Tibial artery (tissue), 4 donors: Measurements from ENCODE around the gene PPBP.
"Not testable (repeated sequence)": the region's sequence is repeated elsewhere in the genome, so short reads cannot be mapped to it uniquely, and the experiment has no call there.

Experiments
- DNase-seq, 2 donors: peaks; one replicate each; pipeline ENCODE4 v3.0.0-alpha.2; 2019
- H3K27ac ChIP-seq, 2 donors: fragments of 200-600 bp; sonication (generic) in 1 of 2; 1 replicate in 1 of 2; 2 replicates in 1 of 2; pipeline ENCODE4 v1.5.1; 2018 to 2019; ENCODE audit warnings: mild to moderate bottlenecking in 1 of 2
- H3K27me3 ChIP-seq, 2 donors: fragments of 200-600 bp; sonication (generic) in 1 of 2; one replicate each; pipeline versions ENCODE4 v1.5.1 to v1.6.0; 2016 to 2019
- H3K36me3 ChIP-seq, 3 donors: fragments of 200-600 bp; sonication (generic) in 2 of 3; one replicate each; pipeline ENCODE4 v1.5.1; 2016 to 2019; ENCODE audit warnings: mild to moderate bottlenecking in 2 of 3
- H3K4me1 ChIP-seq, 4 donors: fragments of 200-600 bp; sonication (generic) in 2 of 4; 1 replicate in 3 of 4; 2 replicates in 1 of 4; pipeline ENCODE4 v1.5.1; 2016 to 2019
- H3K4me3 ChIP-seq, 2 donors: fragments of 200-600 bp; sonication (generic) in 1 of 2; 1 replicate in 1 of 2; 2 replicates in 1 of 2; pipeline ENCODE4 v1.5.1; 2018 to 2019; ENCODE audit warnings: mild to moderate bottlenecking in 2 of 2
- H3K9me3 ChIP-seq, 3 donors: fragments of 200-600 bp; sonication (generic) in 1 of 3; one replicate each; pipeline ENCODE4 v1.5.1; 2016 to 2019
- CTCF ChIP-seq, 2 experiments: fragments of 200-600 bp in 1 of 2; fragments of 450-650 bp in 1 of 2; IDR thresholded peaks; one replicate each; pipeline ENCODE4 v1.5.1; 2017 to 2019; ENCODE audit warnings: antibody characterized with exemption in 2 of 2, mild to moderate bottlenecking in 1 of 2, moderate library complexity in 1 of 2
- intact Hi-C: fragments of 100-400 bp; cut with DNase I; formaldehyde crosslinking; loops from one replicate; pipeline ENCODE4 v1.15.0; 2023; ENCODE audit warnings: low total_unique reads

PPBP gene

GRCh38 chr4:73984736-73985527 lies 3.1 kb downstream of the PPBP start:
- H3K27me3 ChIP-seq: no peaks in the 10 kb centered on the region
- peaks cover 0 to 13% (median 8%) of the 10 kb centered on the region in 4 donors for H3K4me1 ChIP-seq
- H3K27ac ChIP-seq: no peak overlapping the region
- intact Hi-C loops: no loop called here
- no peak for TF ChIP-seq CTCF (IDR thresholded peaks at IDR 0.05)
- no peak overlapping the region for H3K4me3 ChIP-seq
- H3K9me3 ChIP-seq: no peaks in the 10 kb centered on the region
- no peak for DNase-seq
- no peaks in the 10 kb centered on the region for H3K36me3 ChIP-seq

GRCh38 chr4:73981175-73981574 lies 6.8 kb downstream of the PPBP start:
- H3K36me3 ChIP-seq, intact Hi-C loops, H3K27me3 ChIP-seq, DNase-seq, H3K27ac ChIP-seq, H3K9me3 ChIP-seq, H3K4me3 ChIP-seq: not testable (repeated sequence)
- peaks cover 0 to 31% (median 11%) of the 10 kb centered on the region in 4 donors for H3K4me1 ChIP-seq

GRCh38 chr4:73979407-73979957 lies 8.5 kb downstream of the PPBP start:
- Histone ChIP-seq H3K27ac (no peak overlapping the region), H3K4me1 (peaks cover 0 to 31% (median 11%) of the 10 kb centered on the region in 4 donors), H3K36me3 (no peaks in the 10 kb centered on the region), H3K9me3 (peaks cover 0 to 14% (median 12%) of the 10 kb centered on the region in 3 donors), H3K4me3 (no peak overlapping the region), H3K27me3 (no peaks in the 10 kb centered on the region)
- no peak for DNase-seq
- no peak for TF ChIP-seq CTCF (IDR thresholded peaks at IDR 0.05)
- intact Hi-C loops: no loop called here

GRCh38 chr4:73978886-73979285 lies 9.1 kb downstream of the PPBP start:
- intact Hi-C loops: no loop called here
- no peak for DNase-seq
- TF ChIP-seq CTCF (IDR thresholded peaks at IDR 0.05): no peak
- Histone ChIP-seq H3K27ac (no peak overlapping the region), H3K27me3 (no peaks in the 10 kb centered on the region), H3K9me3 (peaks cover 0 to 18% (median 12%) of the 10 kb centered on the region in 3 donors), H3K4me3 (no peak overlapping the region), H3K4me1 (peaks cover 0 to 31% (median 11%) of the 10 kb centered on the region in 4 donors), H3K36me3 (no peaks in the 10 kb centered on the region)

- no peak overlapping the region for H3K4me3 ChIP-seq
- H3K4me1 ChIP-seq: peaks cover 0 to 21% (median 6%) of the 10 kb centered on the region in 4 donors
- no peaks in the 10 kb centered on the region for H3K36me3 ChIP-seq
- H3K9me3 ChIP-seq: peaks cover 0 to 21% (median 18%) of the 10 kb centered on the region in 3 donors
- intact Hi-C loops: no loop called here
- H3K27me3 ChIP-seq: no peaks in the 10 kb centered on the region
- no peak overlapping the region for H3K27ac ChIP-seq
- DNase-seq: no peak
- no peak for TF ChIP-seq CTCF (IDR thresholded peaks at IDR 0.05)
Observed at GRCh38 chr4:73976716-73977115, 11.3 kb downstream of the PPBP start.

- Histone ChIP-seq H3K4me3 (no peak overlapping the region), H3K27me3 (no peaks in the 10 kb centered on the region), H3K36me3 (no peaks in the 10 kb centered on the region), H3K4me1 (peaks cover 0 to 18% (median 4%) of the 10 kb centered on the region in 4 donors), H3K9me3 (peaks cover 0 to 21% (median 21%) of the 10 kb centered on the region in 3 donors), H3K27ac (no peak overlapping the region)
- no peak for TF ChIP-seq CTCF (IDR thresholded peaks at IDR 0.05)
- intact Hi-C loops: no loop called here
- no peak for DNase-seq
Observed at GRCh38 chr4:73976217-73976616, 11.8 kb downstream of the PPBP start.
